ENCODE measurements around the gene OSBPL5. TPM values are rescaled to one million over a fixed set of nuclear protein-coding genes. Genes with fewer than 3 reads are reported as not detected.
A peak's percentile ranks its signal among the peaks of the same experiment; 100 is the strongest.

OSBPL5 gene
- total and polyA plus RNA-seq, 9 of the 15 experiments (the other 6 are each of a cell fraction or from before 2014, with no cell fraction given): 0.06 to 14.8 (median 3.2) TPM

- Histone ChIP-seq H3K4me2 (ENCODE audit: insufficient read depth, low read length) (no peak overlapping the region), H3K36me3 (ENCODE audit: control insufficient read depth, insufficient read depth, low read length) (0 out of 3 replicates have a peak, but pooled peaks cover 2% of the 10 kb centered on the region), H3K79me2 (ENCODE audit: control insufficient read depth, insufficient read depth, low read length) (no peaks in the 10 kb centered on the region), H4K20me1 (replicated peaks; ENCODE audit: control insufficient read depth, insufficient read depth, low read length) (peaks cover 12% of the 10 kb centered on the region; the same call in 1 of the 2 replicates), H3K9ac (ENCODE audit: insufficient read depth in 1 of 2, low read depth in 2 of 2, low read length in 2 of 2) (no peak overlapping the region; a peak in 1 of 4 replicates), H3K9me1 (ENCODE audit: control insufficient read depth, insufficient read depth, low read length) (no peaks in the 10 kb centered on the region), H3K4me1 (replicated peaks in 1 of 2; ENCODE audit: control insufficient read depth in 2 of 2, insufficient read depth in 2 of 2, low read length in 2 of 2) (peaks cover 0 to 50% of the 10 kb centered on the region in 2 experiments; a peak in 2 of 5 replicates), H3K27me3 (ENCODE audit: control insufficient read depth in 2 of 2, insufficient read depth in 2 of 2, low read length in 2 of 2) (no peaks in the 10 kb centered on the region), H3K4me3 (no peak overlapping the region), H2AFZ (ENCODE audit: low read depth, low read length) (no peak overlapping the region), H3K9me3 (replicated peaks; ENCODE audit: control insufficient read depth, insufficient read depth, low read depth, low read length) (no peaks in the 10 kb centered on the region), H3K27ac (ENCODE audit: extremely low read depth, low read depth, low read length) (no peak overlapping the region)
- no TSS peak for BruUV-seq (replicated peaks)
- ChIA-PET CTCF (ENCODE audit: low intra/inter-chr PET ratio) (no interaction called here), POLR2A (no interaction called here)
- in situ Hi-C loops (cut with MboI): no loop called here
- intact Hi-C loops (cut with micrococcal nuclease): no loop called here
- no peak for FAIRE-seq
- TF ChIP-seq STAG1 (CRISPR knock-in tag; IDR thresholded peaks at IDR 0.05; ENCODE audit: borderline replicate concordance) (no peak), CAMTA2 (CRISPR knock-in tag; conservative IDR thresholded peaks at IDR 0.05) (no peak), MAZ (CRISPR knock-in tag; conservative IDR thresholded peaks at IDR 0.05 in 1 of 2, IDR thresholded peaks at IDR 0.05 in 1 of 2) (no peak), TAF9B (IDR thresholded peaks at IDR 0.05; ENCODE audit: partially characterized antibody) (no peak), NFE2 (IDR thresholded peaks at IDR 0.05; ENCODE audit: low read depth) (no peak), SRF (CRISPR knock-in tag; IDR thresholded peaks at IDR 0.05) (no peak), KLF6 (CRISPR knock-in tag; IDR thresholded peaks at IDR 0.05; ENCODE audit: borderline replicate concordance) (no peak), POLR2G (IDR thresholded peaks at IDR 0.05; ENCODE audit: low read depth, low read length) (0 out of 2 replicates have a peak, but pooled peaks have one; percentile 42), ZNF124 (CRISPR knock-in tag; IDR thresholded peaks at IDR 0.05) (no peak), CTBP1 (IDR thresholded peaks at IDR 0.05; ENCODE audit: borderline replicate concordance) (no peak), NFIC (IDR thresholded peaks at IDR 0.05) (peak; percentile 40; the same call in 1 of the 2 replicates), TCF15 (CRISPR knock-in tag; IDR thresholded peaks at IDR 0.05) (no peak), ETS1 (conservative IDR thresholded peaks at IDR 0.05; ENCODE audit: control insufficient read depth, low read depth, low read length) (no peak), FOXP1 (CRISPR knock-in tag; IDR thresholded peaks at IDR 0.05) (no peak), NR2F6 (CRISPR knock-in tag; IDR thresholded peaks at IDR 0.05) (no peak)
- DNase-seq (ENCODE audit: extremely low read depth in 1 of 4, low spot score in 3 of 4): no peak
- WGBS (ENCODE audit: insufficient coverage, low coverage, missing lambda C conversion rate): 40% methylated on average over 12 of the region's 14 CpGs
- ATAC-seq: no peak
These were observed 34.6 kb downstream of the OSBPL5 start for GRCh38 chr11:3130269-3131071.
